HepG2 (cell line): ENCODE data around the gene TMEM63C. TPM values are rescaled to one million over a fixed set of nuclear protein-coding genes. Genes with fewer than 3 reads are reported as not detected.

ENCODE experiments used
- ADNP ChIP-seq: sonication (generic); formaldehyde crosslinking; IDR thresholded peaks from 2 replicates; pipeline ENCODE4 v1.4.0; 2020; ENCODE audit warnings: missing genetic modification reagents
- CENPBD1 ChIP-seq: sonication (generic); formaldehyde crosslinking; IDR thresholded peaks from 2 replicates; pipeline ENCODE4 v1.8.0; 2022; ENCODE audit warnings: missing genetic modification reagents, low read depth, mild to moderate bottlenecking, borderline replicate concordance
- EHMT2 ChIP-seq: fragments of 200-600 bp; sonication (generic); IDR thresholded peaks from 2 replicates; pipeline ENCODE4 v1.7.0; 2017; ENCODE audit warnings: antibody characterized with exemption, low read depth, low read length, borderline replicate concordance
- ELK4 ChIP-seq: sonication (generic); formaldehyde crosslinking; IDR thresholded peaks from 2 replicates; pipeline ENCODE4 v1.9.0; 2021; ENCODE audit warnings: missing genetic modification reagents, borderline replicate concordance
- GFI1 ChIP-seq: sonication (generic); formaldehyde crosslinking; IDR thresholded peaks from 2 replicates; pipeline ENCODE4 v1.5.0; 2020; ENCODE audit warnings: missing genetic modification reagents, mild to moderate bottlenecking, borderline replicate concordance
- HNF4G ChIP-seq, 2 experiments: sonication (generic) in 1 of 2; formaldehyde crosslinking in 1 of 2; IDR thresholded peaks; 2 replicates each; pipeline versions ENCODE4 v1.4.0 to v1.6.1; 2011 to 2020; ENCODE audit warnings: borderline replicate concordance in 2 of 2, low read depth in 2 of 2, mild to moderate bottlenecking in 2 of 2, low read length in 1 of 2, missing genetic modification reagents in 1 of 2, moderate library complexity in 1 of 2
- HNRNPK ChIP-seq: fragments of 200-400 bp; formaldehyde crosslinking; IDR thresholded peaks from 2 replicates; pipeline ENCODE4 v1.6.1; 2018; ENCODE audit warnings: low read length, low read depth, moderate library complexity, mild to moderate bottlenecking; ENCODE audit not compliant: poor library complexity, severe bottlenecking
- KDM1A ChIP-seq: IDR thresholded peaks from 2 replicates; pipeline ENCODE4 v1.6.1; 2016; ENCODE audit warnings: missing compliant biosample characterization
- KLF12 ChIP-seq: sonication (generic); formaldehyde crosslinking; IDR thresholded peaks from 2 replicates; pipeline ENCODE4 v1.4.0; 2020; ENCODE audit warnings: missing genetic modification reagents, borderline replicate concordance
- NFE2L2 ChIP-seq: fragments of 150-350 bp; IDR thresholded peaks from 2 replicates; pipeline ENCODE4 v1.6.1; 2014; ENCODE audit warnings: low read length
- POLR2AphosphoS2 ChIP-seq: IDR thresholded peaks from 2 replicates; pipeline ENCODE4 v1.6.1; 2011; ENCODE audit warnings: low read depth, low read length, improper control_type of control experiment
- PPARG ChIP-seq: conservative IDR thresholded peaks from 2 replicates; pipeline ENCODE4 v1.6.1; 2016; ENCODE audit warnings: missing biosample characterization, missing genetic modification reagents
- RFXANK ChIP-seq: IDR thresholded peaks from 2 replicates; pipeline ENCODE4 v1.6.1; 2016
- SIX4 ChIP-seq: sonication (generic); formaldehyde crosslinking; IDR thresholded peaks from 2 replicates; pipeline ENCODE4 v1.4.0; 2020; ENCODE audit warnings: missing genetic modification reagents
- SMYD3 ChIP-seq: sonication (generic); formaldehyde crosslinking; IDR thresholded peaks from 2 replicates; pipeline ENCODE4 v1.8.1; 2023; ENCODE audit warnings: mild to moderate bottlenecking, missing genetic modification reagents
- U2AF2 ChIP-seq: fragments of 200-400 bp; formaldehyde crosslinking; IDR thresholded peaks from 2 replicates; pipeline ENCODE4 v1.6.1; 2017; ENCODE audit warnings: low read depth, mild to moderate bottlenecking, low read length
- ZBTB34 ChIP-seq: sonication (generic); formaldehyde crosslinking; IDR thresholded peaks from 2 replicates; pipeline ENCODE4 v1.8.0; 2022; ENCODE audit warnings: mild to moderate bottlenecking, missing genetic modification reagents
- ZBTB8A ChIP-seq: sonication (generic); formaldehyde crosslinking; IDR thresholded peaks from 2 replicates; pipeline ENCODE4 v1.4.0; 2020; ENCODE audit warnings: mild to moderate bottlenecking, low read depth, missing genetic modification reagents, borderline replicate concordance
- ZNF136 ChIP-seq: sonication (generic); formaldehyde crosslinking; IDR thresholded peaks from 2 replicates; pipeline ENCODE4 v1.8.1; 2022; ENCODE audit warnings: low read depth, mild to moderate bottlenecking, moderate library complexity, missing genetic modification reagents
- ZNF839 ChIP-seq: sonication (generic); formaldehyde crosslinking; IDR thresholded peaks from 2 replicates; pipeline ENCODE4 v1.4.0; 2020; ENCODE audit warnings: missing genetic modification reagents, mild to moderate bottlenecking, borderline replicate concordance
- ZNF878 ChIP-seq: sonication (generic); formaldehyde crosslinking; IDR thresholded peaks from 2 replicates; pipeline ENCODE4 v1.8.1; 2023; ENCODE audit warnings: mild to moderate bottlenecking, missing genetic modification reagents, moderate library complexity
- ZNF883 ChIP-seq: sonication (generic); formaldehyde crosslinking; IDR thresholded peaks from 2 replicates; pipeline ENCODE4 v1.5.1; 2020; ENCODE audit warnings: mild to moderate bottlenecking, missing genetic modification reagents; ENCODE audit errors: not compliant biosample characterization
- ZSCAN21 ChIP-seq: sonication (generic); formaldehyde crosslinking; IDR thresholded peaks from 2 replicates; pipeline ENCODE4 v1.8.0; 2022; ENCODE audit warnings: mild to moderate bottlenecking, missing genetic modification reagents, moderate library complexity, borderline replicate concordance
- ZZZ3 ChIP-seq: sonication (generic); formaldehyde crosslinking; IDR thresholded peaks from 2 replicates; pipeline ENCODE4 v1.4.0; 2020; ENCODE audit warnings: missing genetic modification reagents, mild to moderate bottlenecking, borderline replicate concordance
- polyA plus RNA-seq, 8 experiments: library from polyadenylated mRNA; depleted of rRNA in 3 of 8; stranded (reverse) in 7 of 8; unstranded in 1 of 8; fragments of >200 nt; fragmentation: Illumina TruSeq in 4 of 8; extraction: Trizol in 4 of 8; gene quantifications; 2 replicates each; pipeline versions ENCODE4 v1.2.1 to v1.2.3, GENCODE V29; 2011 to 2016; ENCODE audit warnings: low read depth in 4 of 8, missing spikeins in 1 of 8, mixed read lengths in 1 of 8; ENCODE audit not compliant: insufficient read depth in 1 of 8
- total RNA-seq, 5 experiments: library from RNA; depleted of rRNA; stranded (reverse); fragments of >200 nt; fragmentation: Illumina TruSeq; extraction: Trizol; gene quantifications; 2 replicates each; pipeline ENCODE4 v1.2.3, GENCODE V29; 2016; ENCODE audit warnings: low read depth in 1 of 5

Gene TMEM63C
- total and polyA plus RNA-seq, 2 of the 13 experiments (the other 11 are each of a cell fraction or from before 2014, with no cell fraction given): 0.17 to 0.27 TPM

GRCh38 chr14:77208291-77208978 is 26.8 kb downstream of the TMEM63C start (continued):
- TF ChIP-seq ADNP (CRISPR knock-in tag) (no peak), PPARG (CRISPR knock-in tag) (peak; percentile 66), ZZZ3 (no peak), NFE2L2 (no peak), ELK4 (CRISPR knock-in tag) (no peak), HNRNPK (no peak), KLF12 (CRISPR knock-in tag) (0 out of 2 replicates have a peak, but pooled peaks have one; percentile 66), POLR2AphosphoS2 (no peak), SIX4 (CRISPR knock-in tag) (peak; percentile 89), GFI1 (CRISPR knock-in tag) (no peak), ZSCAN21 (CRISPR knock-in tag) (peak; percentile 95), SMYD3 (CRISPR knock-in tag) (no peak), ZNF839 (CRISPR knock-in tag) (no peak), KDM1A (CRISPR knock-in tag) (no peak), HNF4G (IDR thresholded peaks at IDR 0.05; ENCODE audit: borderline replicate concordance, low read depth, low read length) (no peak), HNF4G (CRISPR knock-in tag; IDR thresholded peaks at IDR 0.05; ENCODE audit: borderline replicate concordance, low read depth) (no peak), CENPBD1 (CRISPR knock-in tag) (no peak), ZNF136 (CRISPR knock-in tag) (no peak), EHMT2 (peak; percentile 91), U2AF2 (no peak), ZBTB34 (CRISPR knock-in tag) (no peak), RFXANK (CRISPR knock-in tag) (peak; percentile 72; the same call in 1 of the 2 replicates), ZNF878 (CRISPR knock-in tag) (no peak), ZNF883 (CRISPR knock-in tag) (peak; percentile 71), ZBTB8A (CRISPR knock-in tag) (no peak)
